Upper lobe of left lung (tissue), 4 donors: ENCODE results near the gene ALB.

ENCODE experiments used
- EP300 ChIP-seq, 4 donors: sonication (generic); formaldehyde crosslinking; IDR thresholded peaks; one replicate each; pipeline ENCODE4 v1.5.1; 2017; ENCODE audit warnings: antibody characterized with exemption in 4 of 4, control low read depth in 2 of 4
- TF ChIP-seq, protein P1 (sequence below), 6 experiments: fragments of 450-650 bp in 4 of 6; fragments of 200-600 bp in 2 of 6; sonication (generic) in 2 of 6; IDR thresholded peaks; one replicate each; pipeline ENCODE4 v1.5.1; 2016 to 2019; ENCODE audit warnings: antibody characterized with exemption in 6 of 6

DNA sequence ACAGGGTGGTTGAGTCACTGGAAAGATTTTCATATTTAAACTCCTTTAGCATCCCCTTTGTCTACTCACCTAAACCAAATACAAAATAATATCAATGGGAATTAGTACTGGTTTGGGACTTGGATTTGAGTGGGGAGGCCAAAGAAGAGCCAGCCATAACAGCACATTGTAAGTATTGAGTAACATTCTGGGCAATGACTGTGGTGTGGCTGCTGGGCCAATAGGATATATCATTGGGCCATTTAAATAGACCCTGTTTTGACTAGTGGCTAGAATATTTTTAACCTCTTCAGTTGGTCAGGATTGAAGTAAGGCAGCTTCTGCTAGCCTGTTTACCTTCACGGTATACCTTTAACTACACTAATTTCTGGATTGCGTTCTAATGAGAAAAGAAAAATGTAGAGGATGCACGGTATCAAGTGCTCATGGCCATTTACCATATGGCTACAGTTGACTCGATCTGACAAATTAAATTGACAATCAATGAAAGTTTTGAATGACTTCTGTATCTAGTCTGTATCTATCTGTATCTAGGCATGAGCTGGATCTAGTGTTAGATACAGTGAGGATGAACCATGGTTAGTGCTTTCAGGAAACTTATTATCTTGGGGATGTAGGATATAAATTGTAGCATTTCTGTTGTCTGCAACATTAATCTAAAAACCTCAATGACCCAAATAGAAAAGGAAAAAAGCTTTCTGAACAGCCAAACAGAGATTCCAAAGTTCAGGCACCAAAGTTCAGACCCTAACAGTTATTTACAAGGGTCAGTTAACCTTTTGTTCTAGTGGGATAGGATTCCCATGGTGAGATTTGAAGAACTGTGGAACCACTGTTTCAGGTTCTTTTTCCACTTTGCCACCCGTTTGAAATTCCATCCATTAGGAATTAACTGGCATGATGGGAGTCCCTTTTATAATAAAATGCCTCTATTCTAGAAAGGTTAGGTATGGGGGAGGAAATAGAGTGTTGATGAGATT, 6.8 kb upstream of the ALB start:
- TF ChIP-seq, protein P1, sequence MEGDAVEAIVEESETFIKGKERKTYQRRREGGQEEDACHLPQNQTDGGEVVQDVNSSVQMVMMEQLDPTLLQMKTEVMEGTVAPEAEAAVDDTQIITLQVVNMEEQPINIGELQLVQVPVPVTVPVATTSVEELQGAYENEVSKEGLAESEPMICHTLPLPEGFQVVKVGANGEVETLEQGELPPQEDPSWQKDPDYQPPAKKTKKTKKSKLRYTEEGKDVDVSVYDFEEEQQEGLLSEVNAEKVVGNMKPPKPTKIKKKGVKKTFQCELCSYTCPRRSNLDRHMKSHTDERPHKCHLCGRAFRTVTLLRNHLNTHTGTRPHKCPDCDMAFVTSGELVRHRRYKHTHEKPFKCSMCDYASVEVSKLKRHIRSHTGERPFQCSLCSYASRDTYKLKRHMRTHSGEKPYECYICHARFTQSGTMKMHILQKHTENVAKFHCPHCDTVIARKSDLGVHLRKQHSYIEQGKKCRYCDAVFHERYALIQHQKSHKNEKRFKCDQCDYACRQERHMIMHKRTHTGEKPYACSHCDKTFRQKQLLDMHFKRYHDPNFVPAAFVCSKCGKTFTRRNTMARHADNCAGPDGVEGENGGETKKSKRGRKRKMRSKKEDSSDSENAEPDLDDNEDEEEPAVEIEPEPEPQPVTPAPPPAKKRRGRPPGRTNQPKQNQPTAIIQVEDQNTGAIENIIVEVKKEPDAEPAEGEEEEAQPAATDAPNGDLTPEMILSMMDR (IDR thresholded peaks at IDR 0.05), result no peak
- TF ChIP-seq EP300 (IDR thresholded peaks at IDR 0.05), result no peak
